HepG2 (cell line): ENCODE data around the gene TKFC. TPM values are rescaled to one million over a fixed set of nuclear protein-coding genes. Genes with fewer than 3 reads are reported as not detected.

Experiments used
- AFF4 ChIP-seq: sonication (generic); formaldehyde crosslinking; IDR thresholded peaks from 2 replicates; pipeline ENCODE4 v1.4.0; 2020; ENCODE audit warnings: missing genetic modification reagents
- ARID2 ChIP-seq: sonication (generic); formaldehyde crosslinking; IDR thresholded peaks from 2 replicates; pipeline ENCODE4 v1.8.1; 2022; ENCODE audit warnings: mild to moderate bottlenecking, missing genetic modification reagents, borderline replicate concordance
- EED ChIP-seq: sonication (generic); formaldehyde crosslinking; IDR thresholded peaks from 2 replicates; pipeline ENCODE4 v1.5.0; 2020; ENCODE audit warnings: mild to moderate bottlenecking, missing genetic modification reagents
- ETV6 ChIP-seq: sonication (generic); formaldehyde crosslinking; conservative IDR thresholded peaks from 2 replicates; pipeline ENCODE4 v1.4.0; 2020; ENCODE audit warnings: missing genetic modification reagents
- GATA4 ChIP-seq: sonication (generic); IDR thresholded peaks from 2 replicates; pipeline ENCODE4 v1.6.1; 2016; ENCODE audit warnings: antibody characterized with exemption, low read depth, borderline replicate concordance
- HNRNPLL ChIP-seq: fragments of 200-400 bp; formaldehyde crosslinking; IDR thresholded peaks from 2 replicates; pipeline ENCODE4 v1.6.1; 2017; ENCODE audit warnings: mild to moderate bottlenecking, low read depth, low read length; ENCODE audit not compliant: poor library complexity, severe bottlenecking
- MXI1 ChIP-seq: IDR thresholded peaks from 3 replicates; pipeline ENCODE4 v1.6.1; 2012; ENCODE audit warnings: low read depth, low read length, inconsistent platforms, borderline replicate concordance
- REST ChIP-seq, 2 experiments: IDR thresholded peaks; 2 replicates each; pipeline ENCODE4 v1.6.1; 2011 to 2012; ENCODE audit warnings: low read length in 2 of 2, borderline replicate concordance in 1 of 2, low read depth in 1 of 2, mild to moderate bottlenecking in 1 of 2, moderate library complexity in 1 of 2
- SIX4 ChIP-seq: sonication (generic); formaldehyde crosslinking; IDR thresholded peaks from 2 replicates; pipeline ENCODE4 v1.4.0; 2020; ENCODE audit warnings: missing genetic modification reagents
- SMAD3 ChIP-seq: sonication (generic); formaldehyde crosslinking; IDR thresholded peaks from 2 replicates; pipeline ENCODE4 v1.4.0; 2020; ENCODE audit warnings: missing genetic modification reagents
- SOX6 ChIP-seq, 2 experiments: fragments of 450-650 bp in 1 of 2; sonication (generic) in 1 of 2; formaldehyde crosslinking in 1 of 2; IDR thresholded peaks; 2 replicates each; pipeline versions ENCODE4 v1.4.0 to v1.6.1; 2017 to 2020; ENCODE audit warnings: antibody characterized with exemption in 1 of 2, mild to moderate bottlenecking in 1 of 2, missing genetic modification reagents in 1 of 2
- ZNF530 ChIP-seq: sonication (generic); formaldehyde crosslinking; IDR thresholded peaks from 2 replicates; pipeline ENCODE4 v1.5.0; 2020; ENCODE audit warnings: low read depth, mild to moderate bottlenecking, missing genetic modification reagents
- ZNF629 ChIP-seq: sonication (generic); formaldehyde crosslinking; conservative IDR thresholded peaks from 2 replicates; pipeline ENCODE4 v1.5.0; 2020; ENCODE audit warnings: missing genetic modification reagents
- ZNF879 ChIP-seq: sonication (generic); formaldehyde crosslinking; IDR thresholded peaks from 2 replicates; pipeline ENCODE4 v1.8.1; 2023; ENCODE audit warnings: missing genetic modification reagents
- polyA plus RNA-seq, 8 experiments: library from polyadenylated mRNA; depleted of rRNA in 3 of 8; stranded (reverse) in 7 of 8; unstranded in 1 of 8; fragments of >200 nt; fragmentation: Illumina TruSeq in 4 of 8; extraction: Trizol in 4 of 8; gene quantifications; 2 replicates each; pipeline versions ENCODE4 v1.2.1 to v1.2.3, GENCODE V29; 2011 to 2016; ENCODE audit warnings: low read depth in 4 of 8, missing spikeins in 1 of 8, mixed read lengths in 1 of 8; ENCODE audit not compliant: insufficient read depth in 1 of 8
- total RNA-seq, 5 experiments: library from RNA; depleted of rRNA; stranded (reverse); fragments of >200 nt; fragmentation: Illumina TruSeq; extraction: Trizol; gene quantifications; 2 replicates each; pipeline ENCODE4 v1.2.3, GENCODE V29; 2016; ENCODE audit warnings: low read depth in 1 of 5
- TF ChIP-seq, protein P1 (sequence below): sonication (generic); formaldehyde crosslinking; IDR thresholded peaks from 2 replicates; pipeline ENCODE4 v1.8.0; 2022; ENCODE audit warnings: missing genetic modification reagents, mild to moderate bottlenecking, moderate library complexity, borderline replicate concordance
- TF ChIP-seq, protein P2 (sequence below): sonication (generic); formaldehyde crosslinking; IDR thresholded peaks from 2 replicates; pipeline ENCODE4 v1.5.0; 2020; ENCODE audit warnings: mild to moderate bottlenecking, missing genetic modification reagents, moderate library complexity

TKFC gene
- total and polyA plus RNA-seq, 2 of the 13 experiments (the other 11 are each of a cell fraction or from before 2014, with no cell fraction given), result 147 to 197 TPM

DNA sequence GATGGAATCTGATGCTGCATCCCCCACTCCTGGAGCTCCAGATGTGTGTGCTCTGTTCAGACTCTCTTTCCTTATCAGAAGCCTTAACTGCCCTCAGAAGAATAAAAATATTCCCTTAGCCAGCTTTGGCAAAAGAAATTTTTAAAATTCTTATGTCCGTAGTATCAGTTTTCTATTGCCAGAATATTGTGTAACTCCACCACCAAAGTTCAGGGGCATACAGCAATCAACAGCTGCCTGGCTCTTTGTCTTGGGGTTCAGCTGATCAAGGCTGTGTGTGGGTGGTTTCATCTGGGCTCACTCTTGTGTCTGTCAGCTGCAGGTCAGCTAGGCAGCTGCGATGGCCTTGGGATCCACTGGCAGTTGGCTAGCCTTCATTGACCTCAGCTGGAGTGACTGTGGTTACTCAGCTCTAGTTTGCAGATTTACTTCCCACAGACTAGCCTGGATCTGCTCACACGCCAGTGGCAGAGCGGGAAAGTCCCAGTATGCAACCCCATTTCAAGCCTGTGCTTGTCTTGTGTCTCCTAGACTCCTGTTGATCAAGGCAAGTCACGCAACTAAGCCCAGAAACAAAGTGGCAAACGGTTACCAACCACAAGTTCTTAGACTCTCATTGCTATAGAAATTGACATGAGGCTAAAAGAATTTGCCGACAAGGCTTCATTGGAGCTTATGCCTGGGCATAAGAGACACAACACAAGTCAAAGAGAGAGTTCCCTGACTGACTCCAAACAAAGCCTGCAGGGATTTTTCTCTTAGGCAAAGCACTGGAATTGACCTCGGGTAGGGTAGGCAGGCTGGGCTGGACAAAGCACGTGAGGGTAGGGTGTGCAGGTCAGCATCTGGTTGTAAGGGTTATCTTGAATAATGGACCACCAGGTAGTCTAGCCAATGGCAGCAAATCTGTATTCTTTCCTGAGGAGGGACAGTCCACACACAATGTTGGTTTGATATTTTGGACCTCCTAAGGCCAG lies 36.6 kb downstream of the TKFC start (continued):
- no peak for TF ChIP-seq AFF4
- no peak for TF ChIP-seq ARID2 (CRISPR knock-in tag)
- TF ChIP-seq ZNF629, result no peak
- no peak for TF ChIP-seq EED (CRISPR knock-in tag)
- TF ChIP-seq SOX6 (IDR thresholded peaks at IDR 0.05), result no peak
- TF ChIP-seq SOX6 (CRISPR knock-in tag; IDR thresholded peaks at IDR 0.05), result peak; percentile 97
- TF ChIP-seq HNRNPLL, result no peak
- TF ChIP-seq GATA4, result no peak
- TF ChIP-seq SMAD3 (CRISPR knock-in tag), result no peak
- TF ChIP-seq, protein P1, sequence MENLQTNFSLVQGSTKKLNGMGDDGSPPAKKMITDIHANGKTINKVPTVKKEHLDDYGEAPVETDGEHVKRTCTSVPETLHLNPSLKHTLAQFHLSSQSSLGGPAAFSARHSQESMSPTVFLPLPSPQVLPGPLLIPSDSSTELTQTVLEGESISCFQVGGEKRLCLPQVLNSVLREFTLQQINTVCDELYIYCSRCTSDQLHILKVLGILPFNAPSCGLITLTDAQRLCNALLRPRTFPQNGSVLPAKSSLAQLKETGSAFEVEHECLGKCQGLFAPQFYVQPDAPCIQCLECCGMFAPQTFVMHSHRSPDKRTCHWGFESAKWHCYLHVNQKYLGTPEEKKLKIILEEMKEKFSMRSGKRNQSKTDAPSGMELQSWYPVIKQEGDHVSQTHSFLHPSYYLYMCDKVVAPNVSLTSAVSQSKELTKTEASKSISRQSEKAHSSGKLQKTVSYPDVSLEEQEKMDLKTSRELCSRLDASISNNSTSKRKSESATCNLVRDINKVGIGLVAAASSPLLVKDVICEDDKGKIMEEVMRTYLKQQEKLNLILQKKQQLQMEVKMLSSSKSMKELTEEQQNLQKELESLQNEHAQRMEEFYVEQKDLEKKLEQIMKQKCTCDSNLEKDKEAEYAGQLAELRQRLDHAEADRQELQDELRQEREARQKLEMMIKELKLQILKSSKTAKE (CRISPR knock-in tag), result peak; percentile 73
- no peak for TF ChIP-seq REST (IDR thresholded peaks at IDR 0.05; ENCODE audit: borderline replicate concordance in 1 of 2, low read depth in 1 of 2, low read length in 2 of 2)
- TF ChIP-seq ZNF530, result no peak
- no peak for TF ChIP-seq ZNF879 (CRISPR knock-in tag)
- TF ChIP-seq, protein P2, sequence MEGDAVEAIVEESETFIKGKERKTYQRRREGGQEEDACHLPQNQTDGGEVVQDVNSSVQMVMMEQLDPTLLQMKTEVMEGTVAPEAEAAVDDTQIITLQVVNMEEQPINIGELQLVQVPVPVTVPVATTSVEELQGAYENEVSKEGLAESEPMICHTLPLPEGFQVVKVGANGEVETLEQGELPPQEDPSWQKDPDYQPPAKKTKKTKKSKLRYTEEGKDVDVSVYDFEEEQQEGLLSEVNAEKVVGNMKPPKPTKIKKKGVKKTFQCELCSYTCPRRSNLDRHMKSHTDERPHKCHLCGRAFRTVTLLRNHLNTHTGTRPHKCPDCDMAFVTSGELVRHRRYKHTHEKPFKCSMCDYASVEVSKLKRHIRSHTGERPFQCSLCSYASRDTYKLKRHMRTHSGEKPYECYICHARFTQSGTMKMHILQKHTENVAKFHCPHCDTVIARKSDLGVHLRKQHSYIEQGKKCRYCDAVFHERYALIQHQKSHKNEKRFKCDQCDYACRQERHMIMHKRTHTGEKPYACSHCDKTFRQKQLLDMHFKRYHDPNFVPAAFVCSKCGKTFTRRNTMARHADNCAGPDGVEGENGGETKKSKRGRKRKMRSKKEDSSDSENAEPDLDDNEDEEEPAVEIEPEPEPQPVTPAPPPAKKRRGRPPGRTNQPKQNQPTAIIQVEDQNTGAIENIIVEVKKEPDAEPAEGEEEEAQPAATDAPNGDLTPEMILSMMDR (CRISPR knock-in tag), result no peak
- peak; percentile 75; the same call in 1 of the 3 replicates for TF ChIP-seq MXI1
- TF ChIP-seq ETV6 (CRISPR knock-in tag), result no peak
- TF ChIP-seq SIX4, result peak; percentile 47; the same call in 1 of the 2 replicates
